GM23338 (cell line): Measurements from ENCODE around the gene SIMC1. TPM values are rescaled to one million over a fixed set of nuclear protein-coding genes. Genes with fewer than 3 reads are reported as not detected.

ENCODE experiments used
- ATAC-seq: fragments of 200-7000 bp; cut with Tn5 transposase; 3 replicates; pipeline ENCODE4 v1.9.1; 2020
- DNase-seq: peaks from one replicate; pipeline ENCODE4 v3.0.0-alpha.2; 2015; ENCODE audit warnings: low spot score
- H2AFZ ChIP-seq: fragments of 200-600 bp; sonication (generic); 2 replicates; pipeline ENCODE4 v1.8.0; 2016; ENCODE audit warnings: antibody characterized with exemption, mild to moderate bottlenecking, moderate library complexity
- H3F3A ChIP-seq: fragments of 200-600 bp; sonication (generic); replicated peaks from 2 replicates; pipeline ENCODE4 v1.8.0; 2017; ENCODE audit warnings: antibody characterized with exemption, mixed run types, low read depth
- H3K27ac ChIP-seq: fragments of 200-600 bp; sonication (generic); 2 replicates; pipeline ENCODE4 v1.6.1; 2016; ENCODE audit warnings: low read depth
- H3K27me3 ChIP-seq: fragments of 200-600 bp; sonication (generic); 2 replicates; pipeline ENCODE4 v1.8.0; 2016; ENCODE audit warnings: mild to moderate bottlenecking, mixed run types, moderate library complexity; ENCODE audit not compliant: insufficient read depth
- H3K36me3 ChIP-seq: fragments of 200-600 bp; sonication (generic); 2 replicates; pipeline ENCODE4 v1.8.0; 2016; ENCODE audit warnings: mild to moderate bottlenecking; ENCODE audit not compliant: insufficient read depth
- H3K4me1 ChIP-seq: fragments of 200-600 bp; sonication (generic); 2 replicates; pipeline ENCODE4 v1.8.0; 2016; ENCODE audit warnings: mild to moderate bottlenecking, moderate library complexity; ENCODE audit not compliant: insufficient read depth
- H3K4me2 ChIP-seq: fragments of 200-600 bp; sonication (generic); 2 replicates; pipeline ENCODE4 v1.7.1; 2017; ENCODE audit warnings: mixed run types
- H3K4me3 ChIP-seq: fragments of 200-600 bp; sonication (generic); 2 replicates; pipeline ENCODE4 v1.6.1; 2016; ENCODE audit warnings: mixed run types
- H3K79me2 ChIP-seq: fragments of 200-600 bp; sonication (generic); replicated peaks from 2 replicates; pipeline ENCODE4 v1.8.0; 2017; ENCODE audit warnings: mild to moderate bottlenecking; ENCODE audit not compliant: insufficient read depth
- H3K9me2 ChIP-seq: fragments of 200-600 bp; sonication (generic); 2 replicates; pipeline ENCODE4 v1.8.0; 2017; ENCODE audit not compliant: insufficient read depth
- H4K20me1 ChIP-seq: fragments of 200-600 bp; sonication (generic); replicated peaks from 2 replicates; pipeline ENCODE4 v1.8.0; 2017; ENCODE audit warnings: mild to moderate bottlenecking; ENCODE audit not compliant: insufficient read depth
- H3K27ac Mint-ChIP-seq: 2 replicates; pipeline ENCODE4 v1.8.0; 2020; ENCODE audit warnings: inconsistent platforms, mild to moderate bottlenecking, moderate library complexity, mixed read lengths
- H3K27me3 Mint-ChIP-seq: 3 replicates; pipeline ENCODE4 v1.8.0; 2022; ENCODE audit warnings: low read depth, mild to moderate bottlenecking, moderate library complexity, mixed read lengths, inconsistent platforms; ENCODE audit not compliant: insufficient read depth, poor library complexity
- H3K36me3 Mint-ChIP-seq: 3 replicates; pipeline ENCODE4 v1.8.0; 2021; ENCODE audit warnings: low read depth, mild to moderate bottlenecking, inconsistent platforms, moderate library complexity, mixed read lengths
- H3K4me1 Mint-ChIP-seq: 3 replicates; pipeline ENCODE4 v1.8.0; 2020; ENCODE audit warnings: mild to moderate bottlenecking, inconsistent platforms, mixed read lengths
- H3K4me3 Mint-ChIP-seq: 3 replicates; pipeline ENCODE4 v1.8.0; 2021; ENCODE audit warnings: moderate library complexity, mild to moderate bottlenecking, inconsistent platforms, mixed read lengths
- H3K9me3 Mint-ChIP-seq: 3 replicates; pipeline ENCODE4 v1.8.0; 2020; ENCODE audit warnings: moderate library complexity, mild to moderate bottlenecking, inconsistent platforms, mixed read lengths
- EZH2 ChIP-seq: fragments of 200-600 bp; sonication (generic); IDR thresholded peaks from one replicate; pipeline ENCODE4 v1.8.0; 2017; ENCODE audit warnings: antibody characterized with exemption, mild to moderate bottlenecking, low read depth; ENCODE audit not compliant: unreplicated experiment
- EZH2phosphoT487 ChIP-seq: fragments of 200-600 bp; sonication (generic); IDR thresholded peaks from one replicate; pipeline ENCODE4 v1.8.1; 2018; ENCODE audit warnings: antibody characterized with exemption; ENCODE audit not compliant: unreplicated experiment
- JUNB ChIP-seq: IDR thresholded peaks from one replicate; pipeline ENCODE4 v1.6.1; 2016; ENCODE audit warnings: antibody characterized with exemption; ENCODE audit not compliant: unreplicated experiment
- NANOG ChIP-seq: IDR thresholded peaks from 2 replicates; pipeline ENCODE4 v1.6.1; 2016; ENCODE audit warnings: antibody characterized with exemption, borderline replicate concordance
- POLR2AphosphoS5 ChIP-seq: IDR thresholded peaks from 2 replicates; pipeline ENCODE4 v1.6.1; 2016; ENCODE audit warnings: antibody characterized with exemption, low read depth
- STAT1 ChIP-seq: IDR thresholded peaks from one replicate; pipeline ENCODE4 v1.6.1; 2016; ENCODE audit warnings: antibody characterized with exemption; ENCODE audit not compliant: unreplicated experiment
- ZNF114 ChIP-seq: fragments of 250-450 bp; sonication (Bioruptor Pico); IDR thresholded peaks from 2 replicates; pipeline ENCODE4 v1.5.0; 2020; ENCODE audit warnings: mild to moderate bottlenecking, moderate library complexity
- polyA plus RNA-seq: library from polyadenylated mRNA; unstranded; fragments of >200 nt; fragmentation: Nextera tagmentation; extraction: Ambion mirVana; gene quantifications from 2 replicates; pipeline ENCODE4 v1.2.1, GENCODE V29; 2016
- total RNA-seq: library from RNA; depleted of rRNA; stranded (reverse); fragments of >200 nt; shearing (Covaris generic); gene quantifications from 2 replicates; pipeline ENCODE4 v1.2.3, GENCODE V29; 2014
- TF ChIP-seq, protein P1 (sequence below): IDR thresholded peaks from 2 replicates; pipeline ENCODE4 v1.6.1; 2016; ENCODE audit warnings: antibody characterized with exemption
- TF ChIP-seq, protein P2 (sequence below): IDR thresholded peaks from one replicate; pipeline ENCODE4 v1.6.1; 2018; ENCODE audit warnings: antibody characterized with exemption; ENCODE audit not compliant: unreplicated experiment
- TF ChIP-seq, protein P3 (sequence below), 2 experiments: fragments of 200-600 bp in 1 of 2; sonication (generic) in 1 of 2; conservative IDR thresholded peaks; 2 replicates each; pipeline versions ENCODE4 v1.5.1 to v1.6.1; 2016 to 2017; ENCODE audit warnings: antibody characterized with exemption in 2 of 2, low read depth in 2 of 2, mild to moderate bottlenecking in 2 of 2, moderate library complexity in 1 of 2

The SIMC1 gene
- total and polyA plus RNA-seq, 2 experiments from 2014 or later = 9.4 to 14.6 TPM

DNA sequence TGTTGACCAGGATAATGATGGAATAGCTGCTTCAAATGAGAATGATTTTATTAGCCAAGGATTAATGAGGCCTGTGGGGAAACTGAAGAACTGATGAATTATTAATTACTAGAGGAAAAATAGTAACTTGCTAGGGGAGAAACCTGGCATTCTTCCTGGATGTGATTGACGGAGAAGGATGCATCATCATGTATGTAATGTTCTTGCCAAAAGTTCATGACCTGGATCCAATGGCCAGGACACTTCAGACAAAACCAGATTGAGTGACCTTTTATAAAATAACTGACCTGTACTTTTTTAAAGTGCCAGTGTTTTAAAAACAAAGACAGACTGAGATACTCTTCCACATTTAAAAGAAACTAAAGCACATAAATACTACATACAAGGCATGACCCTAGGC lies 99.7 kb downstream of the SIMC1 start:
- no peak for ATAC-seq
- Histone ChIP-seq H3K79me2 (no peaks in the 10 kb centered on the region), H3F3A (no peaks in the 10 kb centered on the region), H2AFZ (no peak overlapping the region), H3K27me3 (no peaks in the 10 kb centered on the region), H3K4me1 (no peaks in the 10 kb centered on the region), H3K4me2 (no peak overlapping the region), H3K36me3 (no peaks in the 10 kb centered on the region), H3K4me3 (no peak overlapping the region), H3K27ac (no peak overlapping the region), H3K9me2 (no peaks in the 10 kb centered on the region), H4K20me1 (no peaks in the 10 kb centered on the region)
- no peak for DNase-seq
- Mint-ChIP-seq H3K27me3 (no peaks in the 10 kb centered on the region), H3K36me3 (peaks cover 21% of the 10 kb centered on the region), H3K9me3 (peaks cover 4% of the 10 kb centered on the region; the same call in 1 of the 3 replicates), H3K4me1 (no peaks in the 10 kb centered on the region), H3K4me3 (no peak overlapping the region), H3K27ac (no peak overlapping the region)
- TF ChIP-seq ZNF114 (no peak), NANOG (no peak), POLR2AphosphoS5 (no peak), EZH2 (no peak)
- TF ChIP-seq, protein P1, sequence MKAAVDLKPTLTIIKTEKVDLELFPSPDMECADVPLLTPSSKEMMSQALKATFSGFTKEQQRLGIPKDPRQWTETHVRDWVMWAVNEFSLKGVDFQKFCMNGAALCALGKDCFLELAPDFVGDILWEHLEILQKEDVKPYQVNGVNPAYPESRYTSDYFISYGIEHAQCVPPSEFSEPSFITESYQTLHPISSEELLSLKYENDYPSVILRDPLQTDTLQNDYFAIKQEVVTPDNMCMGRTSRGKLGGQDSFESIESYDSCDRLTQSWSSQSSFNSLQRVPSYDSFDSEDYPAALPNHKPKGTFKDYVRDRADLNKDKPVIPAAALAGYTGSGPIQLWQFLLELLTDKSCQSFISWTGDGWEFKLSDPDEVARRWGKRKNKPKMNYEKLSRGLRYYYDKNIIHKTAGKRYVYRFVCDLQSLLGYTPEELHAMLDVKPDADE = no peak
- TF ChIP-seq, protein P2, sequence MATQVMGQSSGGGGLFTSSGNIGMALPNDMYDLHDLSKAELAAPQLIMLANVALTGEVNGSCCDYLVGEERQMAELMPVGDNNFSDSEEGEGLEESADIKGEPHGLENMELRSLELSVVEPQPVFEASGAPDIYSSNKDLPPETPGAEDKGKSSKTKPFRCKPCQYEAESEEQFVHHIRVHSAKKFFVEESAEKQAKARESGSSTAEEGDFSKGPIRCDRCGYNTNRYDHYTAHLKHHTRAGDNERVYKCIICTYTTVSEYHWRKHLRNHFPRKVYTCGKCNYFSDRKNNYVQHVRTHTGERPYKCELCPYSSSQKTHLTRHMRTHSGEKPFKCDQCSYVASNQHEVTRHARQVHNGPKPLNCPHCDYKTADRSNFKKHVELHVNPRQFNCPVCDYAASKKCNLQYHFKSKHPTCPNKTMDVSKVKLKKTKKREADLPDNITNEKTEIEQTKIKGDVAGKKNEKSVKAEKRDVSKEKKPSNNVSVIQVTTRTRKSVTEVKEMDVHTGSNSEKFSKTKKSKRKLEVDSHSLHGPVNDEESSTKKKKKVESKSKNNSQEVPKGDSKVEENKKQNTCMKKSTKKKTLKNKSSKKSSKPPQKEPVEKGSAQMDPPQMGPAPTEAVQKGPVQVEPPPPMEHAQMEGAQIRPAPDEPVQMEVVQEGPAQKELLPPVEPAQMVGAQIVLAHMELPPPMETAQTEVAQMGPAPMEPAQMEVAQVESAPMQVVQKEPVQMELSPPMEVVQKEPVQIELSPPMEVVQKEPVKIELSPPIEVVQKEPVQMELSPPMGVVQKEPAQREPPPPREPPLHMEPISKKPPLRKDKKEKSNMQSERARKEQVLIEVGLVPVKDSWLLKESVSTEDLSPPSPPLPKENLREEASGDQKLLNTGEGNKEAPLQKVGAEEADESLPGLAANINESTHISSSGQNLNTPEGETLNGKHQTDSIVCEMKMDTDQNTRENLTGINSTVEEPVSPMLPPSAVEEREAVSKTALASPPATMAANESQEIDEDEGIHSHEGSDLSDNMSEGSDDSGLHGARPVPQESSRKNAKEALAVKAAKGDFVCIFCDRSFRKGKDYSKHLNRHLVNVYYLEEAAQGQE = no peak
- TF ChIP-seq, protein P3, sequence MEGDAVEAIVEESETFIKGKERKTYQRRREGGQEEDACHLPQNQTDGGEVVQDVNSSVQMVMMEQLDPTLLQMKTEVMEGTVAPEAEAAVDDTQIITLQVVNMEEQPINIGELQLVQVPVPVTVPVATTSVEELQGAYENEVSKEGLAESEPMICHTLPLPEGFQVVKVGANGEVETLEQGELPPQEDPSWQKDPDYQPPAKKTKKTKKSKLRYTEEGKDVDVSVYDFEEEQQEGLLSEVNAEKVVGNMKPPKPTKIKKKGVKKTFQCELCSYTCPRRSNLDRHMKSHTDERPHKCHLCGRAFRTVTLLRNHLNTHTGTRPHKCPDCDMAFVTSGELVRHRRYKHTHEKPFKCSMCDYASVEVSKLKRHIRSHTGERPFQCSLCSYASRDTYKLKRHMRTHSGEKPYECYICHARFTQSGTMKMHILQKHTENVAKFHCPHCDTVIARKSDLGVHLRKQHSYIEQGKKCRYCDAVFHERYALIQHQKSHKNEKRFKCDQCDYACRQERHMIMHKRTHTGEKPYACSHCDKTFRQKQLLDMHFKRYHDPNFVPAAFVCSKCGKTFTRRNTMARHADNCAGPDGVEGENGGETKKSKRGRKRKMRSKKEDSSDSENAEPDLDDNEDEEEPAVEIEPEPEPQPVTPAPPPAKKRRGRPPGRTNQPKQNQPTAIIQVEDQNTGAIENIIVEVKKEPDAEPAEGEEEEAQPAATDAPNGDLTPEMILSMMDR (conservative IDR thresholded peaks at IDR 0.05; ENCODE audit: low read depth in 2 of 2) = no peak

DNA sequence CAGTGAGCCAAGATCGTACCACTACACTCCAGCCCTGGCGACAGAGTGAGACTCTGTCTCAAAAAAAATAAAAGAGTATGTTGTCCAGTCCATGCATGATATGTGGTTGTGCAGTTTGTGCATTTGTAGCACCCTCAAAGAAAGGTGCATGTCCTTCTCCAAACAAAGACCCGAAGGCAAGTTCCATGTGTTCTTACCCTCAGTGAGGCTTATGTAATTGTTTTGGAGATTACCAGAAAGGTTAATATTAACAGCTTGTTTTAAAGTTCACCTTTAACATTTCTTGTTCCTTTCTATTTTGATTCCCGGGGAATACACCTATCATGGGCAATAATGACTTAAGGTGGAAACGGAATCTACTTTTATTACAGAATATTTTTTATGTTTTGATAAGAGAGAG lies 101.1 kb downstream of the SIMC1 start:
- no peaks in the 10 kb centered on the region for H3K36me3 ChIP-seq
- H3K9me3 Mint-ChIP-seq = no peaks in the 10 kb centered on the region
- H3K4me1 ChIP-seq = no peaks in the 10 kb centered on the region
- H3K4me2 ChIP-seq = no peak overlapping the region
- no peak overlapping the region for H3K27ac Mint-ChIP-seq
- H3K27me3 ChIP-seq = no peaks in the 10 kb centered on the region
- H3K36me3 Mint-ChIP-seq = peaks cover 13% of the 10 kb centered on the region
- H3K4me1 Mint-ChIP-seq = no peaks in the 10 kb centered on the region
- H2AFZ ChIP-seq = no peak overlapping the region
- no peak overlapping the region for H3K4me3 Mint-ChIP-seq
- ATAC-seq (no peak), DNase-seq (no peak)
- no peaks in the 10 kb centered on the region for H3K9me2 ChIP-seq
- no peaks in the 10 kb centered on the region for H3F3A ChIP-seq
- H3K4me3 ChIP-seq = no peak overlapping the region
- no peaks in the 10 kb centered on the region for H3K79me2 ChIP-seq
- peaks cover 2% of the 10 kb centered on the region for H3K27me3 Mint-ChIP-seq
- no peak overlapping the region for H3K27ac ChIP-seq
- no peaks in the 10 kb centered on the region for H4K20me1 ChIP-seq
- TF ChIP-seq EZH2phosphoT487 = no peak
- no peak for TF ChIP-seq EZH2
- TF ChIP-seq, protein P2 = no peak
- TF ChIP-seq POLR2AphosphoS5 = no peak
- TF ChIP-seq, protein P1 = no peak
- no peak for TF ChIP-seq STAT1
- TF ChIP-seq ZNF114 = no peak
- TF ChIP-seq NANOG = no peak
- TF ChIP-seq, protein P3 (conservative IDR thresholded peaks at IDR 0.05; ENCODE audit: low read depth in 2 of 2) = no peak
- TF ChIP-seq JUNB = no peak
